ENCODE data around the gene KCNJ12.
A peak's percentile ranks its signal among the peaks of the same experiment; 100 is the strongest.

Gene KCNJ12

DNA sequence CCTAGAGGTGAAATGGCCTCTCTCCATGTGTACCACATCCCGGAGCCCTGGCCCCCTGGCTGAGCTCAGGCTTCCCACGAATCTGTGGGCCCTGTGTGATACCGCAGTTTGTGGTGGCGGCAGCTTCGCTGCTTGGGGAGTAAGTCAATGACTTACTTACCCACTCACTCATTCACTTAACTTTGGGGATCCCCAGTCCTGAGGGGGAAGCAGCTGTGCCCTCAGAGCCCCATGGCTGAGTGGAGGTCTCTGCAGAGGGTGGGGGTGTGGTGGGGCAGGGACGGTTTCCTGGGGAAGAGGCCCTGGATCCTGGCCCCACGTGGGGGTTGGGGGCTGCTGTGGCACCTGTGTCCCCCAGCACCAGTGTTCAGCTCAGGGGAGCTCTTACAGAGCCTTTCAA is 13.2 kb downstream of the KCNJ12 start:
- TF ChIP-seq, protein P1, sequence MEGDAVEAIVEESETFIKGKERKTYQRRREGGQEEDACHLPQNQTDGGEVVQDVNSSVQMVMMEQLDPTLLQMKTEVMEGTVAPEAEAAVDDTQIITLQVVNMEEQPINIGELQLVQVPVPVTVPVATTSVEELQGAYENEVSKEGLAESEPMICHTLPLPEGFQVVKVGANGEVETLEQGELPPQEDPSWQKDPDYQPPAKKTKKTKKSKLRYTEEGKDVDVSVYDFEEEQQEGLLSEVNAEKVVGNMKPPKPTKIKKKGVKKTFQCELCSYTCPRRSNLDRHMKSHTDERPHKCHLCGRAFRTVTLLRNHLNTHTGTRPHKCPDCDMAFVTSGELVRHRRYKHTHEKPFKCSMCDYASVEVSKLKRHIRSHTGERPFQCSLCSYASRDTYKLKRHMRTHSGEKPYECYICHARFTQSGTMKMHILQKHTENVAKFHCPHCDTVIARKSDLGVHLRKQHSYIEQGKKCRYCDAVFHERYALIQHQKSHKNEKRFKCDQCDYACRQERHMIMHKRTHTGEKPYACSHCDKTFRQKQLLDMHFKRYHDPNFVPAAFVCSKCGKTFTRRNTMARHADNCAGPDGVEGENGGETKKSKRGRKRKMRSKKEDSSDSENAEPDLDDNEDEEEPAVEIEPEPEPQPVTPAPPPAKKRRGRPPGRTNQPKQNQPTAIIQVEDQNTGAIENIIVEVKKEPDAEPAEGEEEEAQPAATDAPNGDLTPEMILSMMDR (IDR thresholded peaks at IDR 0.05; ENCODE audit: low read depth, low read length): no peak
- no peak for DNase-seq (ENCODE audit: low read depth, low spot score)
- in situ Hi-C loops (cut with HindIII; ENCODE audit: low sequenced_read_pairs): no loop called here
- no peak overlapping the region for H3K4me3 ChIP-seq (ENCODE audit: low read depth, low read length)

DNA sequence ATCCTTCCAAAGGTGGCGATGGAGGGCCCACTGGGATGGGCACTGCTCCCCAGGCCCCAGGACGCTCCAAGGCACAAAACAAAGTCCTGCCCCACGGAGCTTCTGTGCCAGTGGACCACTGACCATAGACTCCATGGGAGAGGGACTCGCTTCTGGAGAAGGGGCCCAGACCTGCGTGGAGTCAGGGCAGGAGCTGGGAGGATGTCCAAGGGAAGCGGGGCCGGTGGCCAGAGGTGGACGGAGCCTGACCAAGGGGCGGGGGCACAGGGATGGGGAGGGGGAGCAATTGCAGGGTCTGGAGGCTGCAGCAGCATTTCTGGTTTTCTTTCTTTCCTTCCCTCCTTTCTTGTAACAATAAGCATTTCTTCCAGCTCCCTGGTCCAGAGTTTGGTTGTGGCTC is 14.1 kb downstream of the KCNJ12 start:
- H3K4me3 ChIP-seq (ENCODE audit: low read depth, low read length): no peak overlapping the region
- DNase-seq (ENCODE audit: low read depth, low spot score): no peak
- in situ Hi-C loops (cut with HindIII; ENCODE audit: low sequenced_read_pairs): no loop called here
- TF ChIP-seq, protein P1 (IDR thresholded peaks at IDR 0.05; ENCODE audit: low read depth, low read length): no peak

DNA sequence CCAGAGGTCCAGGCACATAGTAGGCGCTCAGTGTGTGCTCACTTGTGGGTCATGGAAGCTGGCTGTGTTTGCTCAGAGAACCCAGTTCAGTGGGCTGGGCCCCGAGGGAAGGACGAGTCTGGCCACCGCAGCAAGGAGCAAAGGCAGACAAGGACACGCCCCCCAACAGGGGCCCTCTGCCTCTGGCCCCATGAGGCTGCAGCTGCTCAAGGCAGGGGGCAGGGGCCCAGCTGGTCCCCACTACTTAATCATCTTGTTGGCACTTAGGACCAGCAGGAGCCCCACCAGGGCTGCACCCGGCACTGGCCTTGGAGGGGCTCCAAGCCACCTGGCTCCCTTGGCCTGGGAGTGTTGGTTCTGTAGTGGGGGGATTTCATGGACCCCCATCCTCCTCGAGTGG is 16.1 kb downstream of the KCNJ12 start:
- in situ Hi-C loops (cut with HindIII; ENCODE audit: low sequenced_read_pairs): no loop called here
- DNase-seq (ENCODE audit: low read depth, low spot score): no peak
- H3K4me3 ChIP-seq (ENCODE audit: low read depth, low read length): no peak overlapping the region
- TF ChIP-seq, protein P1 (IDR thresholded peaks at IDR 0.05; ENCODE audit: low read depth, low read length): no peak

DNA sequence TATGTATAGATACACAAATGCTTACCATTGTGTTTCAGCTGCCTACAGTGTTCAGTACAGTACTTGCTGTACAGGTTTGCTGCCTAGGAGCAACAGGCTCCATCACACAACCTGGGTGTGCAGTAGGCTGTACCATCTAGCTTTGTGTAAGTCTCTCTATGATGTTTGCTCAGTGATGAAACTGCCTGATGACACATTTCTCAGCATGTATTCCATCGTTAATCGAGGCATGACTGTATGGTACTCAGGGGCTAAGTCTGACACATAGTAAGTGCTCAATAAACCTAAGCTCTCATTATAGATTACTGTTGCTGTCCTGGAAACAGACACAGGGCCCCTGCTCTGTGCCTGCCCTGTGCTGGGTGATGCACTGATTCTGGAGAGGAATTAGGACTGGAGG is 18.1 kb downstream of the KCNJ12 start:
- TF ChIP-seq, protein P1 (IDR thresholded peaks at IDR 0.05; ENCODE audit: low read depth, low read length): no peak
- DNase-seq (ENCODE audit: low read depth, low spot score): peak; percentile 50
- in situ Hi-C loops (cut with HindIII; ENCODE audit: low sequenced_read_pairs): no loop called here

DNA sequence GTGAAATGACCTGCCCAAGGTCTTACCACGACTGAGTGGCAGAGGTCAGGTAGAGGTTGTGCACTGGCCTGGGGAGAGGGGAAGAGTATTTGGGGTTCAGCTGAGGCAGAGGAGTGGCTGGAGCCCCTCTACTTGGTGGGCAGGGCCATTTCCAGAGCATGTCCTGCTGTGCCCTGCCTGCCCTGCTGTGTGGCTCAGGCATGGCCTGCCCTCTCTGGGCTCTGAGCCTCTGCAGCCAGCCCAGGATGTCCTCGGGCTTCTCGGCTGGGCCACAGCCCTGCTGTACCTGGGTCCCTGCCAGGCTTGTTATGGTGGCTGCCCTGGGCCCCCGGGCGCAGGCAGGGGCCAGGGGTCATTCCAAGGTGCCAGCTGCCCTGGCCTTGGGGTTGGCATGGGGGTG is 19.6 kb downstream of the KCNJ12 start:
- DNase-seq (ENCODE audit: low read depth, low spot score): no peak
- in situ Hi-C loops (cut with HindIII; ENCODE audit: low sequenced_read_pairs): no loop called here
- TF ChIP-seq, protein P1 (IDR thresholded peaks at IDR 0.05; ENCODE audit: low read depth, low read length): no peak
- no peak overlapping the region for H3K4me3 ChIP-seq (ENCODE audit: low read depth, low read length)

More for the DNA sequence above, 18.1 kb downstream of the KCNJ12 start:
- no peak overlapping the region for H3K4me3 ChIP-seq (ENCODE audit: low read depth, low read length)

DNA sequence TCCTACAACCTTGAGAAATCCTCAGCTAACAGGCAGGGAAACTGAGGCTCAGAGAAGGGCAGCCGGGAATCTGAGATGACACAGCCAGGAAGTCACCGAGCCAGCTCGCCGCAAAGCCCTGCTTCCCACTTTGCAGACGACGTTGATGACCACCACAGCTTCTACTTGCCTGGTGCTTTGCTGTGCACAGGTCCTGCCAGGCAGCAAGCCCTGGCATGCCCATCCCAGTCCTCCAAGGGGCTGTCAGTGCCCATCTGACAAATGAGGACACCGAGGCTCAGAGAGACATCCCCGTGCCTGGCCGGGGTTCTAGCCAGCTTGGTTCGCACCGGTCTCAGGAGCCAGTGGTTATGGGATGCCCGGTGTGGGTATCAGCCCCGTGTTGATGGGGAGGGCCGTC is 20.1 kb downstream of the KCNJ12 start:
- in situ Hi-C loops (cut with HindIII; ENCODE audit: low sequenced_read_pairs): no loop called here
- no peak overlapping the region for H3K4me3 ChIP-seq (ENCODE audit: low read depth, low read length)

More for the DNA sequence above, 20.1 kb downstream of the KCNJ12 start:
- TF ChIP-seq, protein P1 (IDR thresholded peaks at IDR 0.05; ENCODE audit: low read depth, low read length): no peak
- DNase-seq (ENCODE audit: low read depth, low spot score): no peak
